Cardiac fibroblast (primary cell): ENCODE data around the gene TSPAN3.

Experiments
- DNase-seq, 2 donors: peaks; one replicate each; pipeline versions ENCODE4 v3.0.0 to v3.0.0-alpha.2; 2010; ENCODE audit warnings: low read depth in 2 of 2
- H3K4me3 ChIP-seq, 2 donors: replicated peaks in 1 of 2; 1 replicate in 1 of 2; 2 replicates in 1 of 2; pipeline ENCODE4 v1.5.1; 2011; ENCODE audit warnings: low read depth in 2 of 2, low read length in 2 of 2, mild to moderate bottlenecking in 2 of 2, moderate library complexity in 1 of 2
- CTCF ChIP-seq: IDR thresholded peaks from one replicate; pipeline ENCODE4 v1.5.1; 2011; ENCODE audit warnings: low read depth, mild to moderate bottlenecking, low read length, inconsistent platforms

The TSPAN3 gene

DNA sequence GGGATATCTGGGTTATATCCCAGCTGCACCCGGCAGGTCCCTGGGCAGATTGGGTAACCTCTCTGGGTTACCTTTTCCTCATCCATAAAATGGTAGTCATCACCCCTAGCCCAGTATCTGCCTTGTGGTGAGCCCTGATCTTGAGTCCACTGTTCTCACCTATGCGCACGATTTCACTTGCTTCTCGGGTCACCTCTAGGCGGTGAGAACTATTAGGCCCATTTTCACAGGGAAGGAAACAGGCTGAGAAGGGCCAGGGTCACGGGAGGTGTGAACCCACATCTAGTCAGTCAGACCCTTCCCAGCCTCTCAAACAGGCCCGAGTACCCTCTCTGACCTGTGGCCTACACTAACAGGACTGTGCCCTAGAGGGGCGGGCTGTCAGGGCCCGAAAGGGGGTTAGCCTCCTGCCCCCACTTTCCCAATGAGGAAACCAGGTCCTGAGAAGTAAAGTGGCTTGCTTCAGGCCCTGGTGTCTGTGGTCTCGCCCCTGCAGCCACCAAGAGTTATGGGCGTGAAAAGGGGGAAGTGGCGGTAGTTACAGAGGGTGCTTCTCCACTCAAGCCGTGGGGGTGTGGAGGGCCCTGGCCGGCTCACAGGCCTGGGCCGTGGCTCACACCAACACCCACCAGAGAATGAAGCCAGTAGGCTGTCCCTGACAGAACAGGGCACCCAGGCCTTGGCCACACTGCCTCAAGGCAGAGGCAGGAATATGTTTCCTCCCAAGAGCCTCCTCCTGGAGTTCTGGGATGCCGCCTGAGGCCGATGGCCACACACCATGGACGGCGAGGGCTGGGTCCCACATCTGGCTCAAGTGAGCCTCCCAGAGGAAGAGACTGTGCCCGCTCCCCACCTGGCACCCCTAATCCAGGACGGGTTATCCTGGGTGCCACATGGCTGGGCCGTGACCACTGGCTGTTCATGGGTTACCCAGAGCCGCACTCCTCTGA is 56.5 kb downstream of the TSPAN3 start:
- no peak for TF ChIP-seq CTCF
- H3K4me3 ChIP-seq, result no peak overlapping the region
- DNase-seq, result no peak

GRCh38 chr15:77013776-77014131 is 57.2 kb downstream of the TSPAN3 start:
- no peak for DNase-seq
- no peak for TF ChIP-seq CTCF
- H3K4me3 ChIP-seq, result no peak overlapping the region

GRCh38 chr15:77012868-77013267 is 58.0 kb downstream of the TSPAN3 start:
- no peak overlapping the region for H3K4me3 ChIP-seq
- DNase-seq, result no peak
- no peak for TF ChIP-seq CTCF

DNA sequence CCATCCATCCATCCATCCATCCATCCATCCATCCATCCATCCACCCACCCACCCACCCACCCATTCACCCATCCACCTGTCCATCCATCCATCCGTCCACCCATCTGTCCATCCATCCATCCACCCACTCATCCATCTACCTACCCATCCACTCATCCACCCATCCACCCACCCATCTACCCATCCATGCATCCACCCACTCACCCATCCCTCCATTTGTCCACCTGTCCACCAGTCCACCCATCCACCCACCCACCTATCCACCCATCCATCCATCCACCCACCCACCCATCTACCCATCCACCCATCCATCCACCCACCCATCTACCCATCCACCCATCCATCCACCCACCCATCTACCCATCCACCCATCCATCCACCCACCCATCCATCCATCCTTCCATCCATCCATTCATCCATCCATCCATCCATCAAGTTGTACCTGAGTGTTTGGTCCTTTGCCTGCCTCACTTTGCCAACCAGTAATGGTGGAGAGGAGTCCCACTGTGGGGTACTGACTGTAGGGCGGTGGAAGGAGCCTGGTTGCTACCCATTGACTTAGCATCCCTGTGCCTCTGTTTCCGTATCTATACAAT is 58.7 kb downstream of the TSPAN3 start:
- H3K4me3 ChIP-seq, result no peak overlapping the region
- TF ChIP-seq CTCF, result no peak
- no peak for DNase-seq

DNA sequence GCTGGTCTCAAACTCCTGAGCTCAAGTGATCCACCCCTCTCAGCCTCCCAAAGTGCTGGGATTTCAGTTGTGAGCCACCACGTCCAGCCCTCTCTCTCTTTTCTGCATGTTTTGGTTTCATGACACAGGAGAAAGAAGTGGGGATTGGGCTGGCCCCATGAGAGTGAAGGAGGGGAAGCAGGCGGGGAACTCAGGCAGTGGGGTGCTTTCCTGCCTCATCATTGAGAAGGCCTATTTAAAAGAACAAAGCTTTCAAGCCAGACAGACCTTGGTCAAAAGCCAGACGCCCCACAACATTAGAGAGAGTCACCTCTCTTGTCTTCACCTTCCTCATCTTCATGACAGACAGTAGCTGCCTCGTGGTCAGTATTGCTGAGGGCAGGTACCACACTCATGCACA is 60.1 kb downstream of the TSPAN3 start:
- no peak overlapping the region for H3K4me3 ChIP-seq
- DNase-seq, result no peak
- no peak for TF ChIP-seq CTCF

GRCh38 chr15:77010312-77010686 is 60.6 kb downstream of the TSPAN3 start:
- no peak overlapping the region for H3K4me3 ChIP-seq
- DNase-seq, result no peak

More at GRCh38 chr15:77010312-77010686, 60.6 kb downstream of the TSPAN3 start:
- no peak for TF ChIP-seq CTCF
